ENCODE measurements around the gene ID2.

Gene ID2

GRCh38 chr2:8670580-8670979 is 11.3 kb upstream of the ID2 start:
- DNase-seq: no peak

- DNase-seq: no peak
Measured at GRCh38 chr2:8671176-8671575, 10.7 kb upstream of the ID2 start.

GRCh38 chr2:8671802-8672201 is 10.1 kb upstream of the ID2 start:
- DNase-seq: no peak

- DNase-seq: no peak
Measured at GRCh38 chr2:8672940-8673339, 8.9 kb upstream of the ID2 start.

- DNase-seq: no peak
Measured at GRCh38 chr2:8673381-8673780, 8.5 kb upstream of the ID2 start.

- no peak for DNase-seq
Measured at GRCh38 chr2:8674420-8675009, 7.3 kb upstream of the ID2 start.

- DNase-seq: no peak
Measured at GRCh38 chr2:8675543-8675942, 6.3 kb upstream of the ID2 start.

- DNase-seq: peak in 1 of 6 experiments; percentile 13
Measured at GRCh38 chr2:8676191-8676920, 5.5 kb upstream of the ID2 start.

GRCh38 chr2:8676921-8677645 is 4.8 kb upstream of the ID2 start:
- peak in 1 of 6 experiments; percentile 25 for DNase-seq

GRCh38 chr2:8677646-8678592 is 3.9 kb upstream of the ID2 start:
- DNase-seq: peak in 5 of 6 experiments; percentile 9 to 49 (median 29)

GRCh38 chr2:8678731-8679566 is 2.9 kb upstream of the ID2 start:
- DNase-seq: peak; percentile 45 to 76 (median 58)

- no peak for DNase-seq
Measured at GRCh38 chr2:8679567-8679826, 2.4 kb upstream of the ID2 start.

GRCh38 chr2:8679827-8680731 is 1.8 kb upstream of the ID2 start:
- DNase-seq: no peak

GRCh38 chr2:8680822-8681760 is 765 bp upstream of the ID2 start:
- peak; percentile 60 to 79 (median 68) for DNase-seq

GRCh38 chr2:8682719-8683667 is 1.1 kb downstream of the ID2 start:
- peak; percentile 33 to 69 (median 47) for DNase-seq

GRCh38 chr2:8684540-8684877 is 2.7 kb downstream of the ID2 start:
- DNase-seq: peak; percentile 17 to 75 (median 28)

- DNase-seq: peak in 5 of 6 experiments; percentile 3 to 69 (median 29)
Measured at GRCh38 chr2:8684878-8685696, 3.2 kb downstream of the ID2 start.

All from stimulated activated naive CD4-positive, alpha-beta T cell (primary cell).